Kidney capillary endothelial cell (primary cell): ENCODE measurements around the gene PIGT.
A peak's percentile ranks its signal among the peaks of the same experiment; 100 is the strongest.

Source experiments
- DNase-seq: peaks from one replicate; pipeline ENCODE4 v3.0.0-alpha.2; 2018; ENCODE audit warnings: low spot score

The PIGT gene

DNA sequence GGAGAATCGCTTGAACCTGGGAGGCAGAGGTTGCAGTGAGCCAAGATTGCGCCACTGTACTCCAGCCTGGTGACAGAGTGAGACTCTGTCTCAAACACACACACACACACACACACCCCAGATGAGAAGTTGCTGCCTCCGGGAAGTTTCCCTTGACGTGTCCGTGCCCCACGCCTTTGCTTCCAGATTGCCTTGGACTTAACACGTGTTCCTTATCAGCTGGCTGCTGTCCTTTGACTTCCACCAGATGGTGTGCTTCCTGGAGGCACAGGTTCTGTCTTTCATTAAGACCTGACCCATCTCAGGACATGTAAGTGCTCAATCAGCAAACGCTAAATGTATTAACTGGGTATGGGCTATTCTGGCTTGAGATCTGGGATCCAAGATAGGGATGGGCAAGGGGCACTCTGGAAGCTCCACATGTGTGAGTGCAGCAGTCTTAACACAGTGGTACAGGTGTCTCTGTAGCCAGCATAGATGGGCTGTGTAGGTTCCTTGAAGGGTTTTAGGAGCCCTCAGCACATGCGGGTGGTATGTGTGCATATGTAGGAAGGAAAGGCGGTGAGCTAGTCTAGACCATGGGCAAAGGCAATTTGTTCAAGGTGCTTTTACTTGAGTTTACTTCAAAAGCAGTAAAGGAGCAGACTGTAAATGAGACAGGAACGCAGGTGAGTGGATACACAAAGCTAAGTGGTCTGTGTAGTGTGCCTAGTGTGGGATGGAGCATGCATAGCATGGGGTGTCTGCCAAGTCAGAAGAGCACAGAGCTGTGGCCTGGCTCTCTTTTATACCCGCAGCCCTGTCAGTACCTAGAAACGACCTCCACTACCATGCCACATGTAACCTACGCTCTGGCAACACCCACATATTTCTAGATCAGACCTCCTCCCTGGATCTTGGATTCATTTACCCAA is 11.6 kb downstream of the PIGT start:
- no peak for DNase-seq

DNA sequence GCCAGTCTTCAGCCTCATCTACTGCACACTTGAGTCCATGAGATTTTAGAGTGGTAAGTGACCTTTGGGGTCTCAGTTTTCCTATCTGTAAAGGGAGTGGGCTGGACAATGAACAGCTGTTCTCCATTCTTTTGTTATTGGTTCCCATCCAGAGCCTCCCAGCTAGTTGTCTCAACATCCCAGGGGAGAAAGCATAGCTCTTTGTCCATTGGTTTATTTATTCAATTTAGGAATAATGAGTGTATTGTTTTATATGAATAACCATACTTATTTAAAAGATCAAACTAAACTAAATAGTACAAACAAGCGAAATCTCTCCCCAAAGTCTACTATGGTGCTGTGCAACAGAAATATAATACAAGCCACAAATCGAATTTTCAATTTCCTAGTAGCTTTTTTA is 13.7 kb downstream of the PIGT start:
- DNase-seq: no peak

DNA sequence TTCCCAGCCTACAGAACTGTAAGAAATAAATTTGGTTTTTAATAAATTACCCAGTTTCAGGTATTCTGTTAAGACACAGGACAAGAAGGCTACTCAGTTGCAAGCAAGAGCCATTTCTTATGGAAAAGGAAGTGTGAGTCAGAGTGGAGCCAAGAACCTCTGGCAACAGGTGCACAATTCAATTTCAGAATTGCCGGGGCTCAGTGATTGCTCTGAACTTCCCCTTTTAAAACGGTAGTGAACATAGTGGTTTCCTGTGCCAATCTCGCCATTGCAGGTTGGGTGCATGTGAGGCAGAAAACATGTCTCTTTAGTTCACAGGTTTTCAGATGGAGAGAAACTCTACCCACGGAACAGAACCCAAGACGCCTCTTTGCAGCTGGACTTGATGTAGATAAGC is 16.4 kb downstream of the PIGT start:
- DNase-seq: no peak

DNA sequence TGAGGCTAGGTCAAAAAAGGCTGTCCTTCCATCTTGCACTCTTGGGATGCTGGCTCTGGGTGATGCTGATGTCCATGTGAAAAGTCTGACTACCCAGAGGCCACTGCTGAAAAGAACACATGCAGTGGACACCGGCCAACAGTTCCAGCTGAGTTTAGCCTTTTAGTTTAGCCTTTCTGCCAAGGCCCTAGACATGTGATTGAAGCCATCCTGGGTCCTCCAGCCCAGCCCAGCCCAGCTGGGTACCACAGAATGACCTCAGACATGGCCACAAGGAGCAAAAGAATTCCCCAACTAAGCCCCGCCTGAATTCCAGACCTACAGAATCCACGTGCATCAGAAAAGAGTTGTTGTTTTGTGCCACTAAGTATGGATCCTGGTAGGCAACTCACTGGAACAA is 17.4 kb downstream of the PIGT start:
- no peak for DNase-seq

DNA sequence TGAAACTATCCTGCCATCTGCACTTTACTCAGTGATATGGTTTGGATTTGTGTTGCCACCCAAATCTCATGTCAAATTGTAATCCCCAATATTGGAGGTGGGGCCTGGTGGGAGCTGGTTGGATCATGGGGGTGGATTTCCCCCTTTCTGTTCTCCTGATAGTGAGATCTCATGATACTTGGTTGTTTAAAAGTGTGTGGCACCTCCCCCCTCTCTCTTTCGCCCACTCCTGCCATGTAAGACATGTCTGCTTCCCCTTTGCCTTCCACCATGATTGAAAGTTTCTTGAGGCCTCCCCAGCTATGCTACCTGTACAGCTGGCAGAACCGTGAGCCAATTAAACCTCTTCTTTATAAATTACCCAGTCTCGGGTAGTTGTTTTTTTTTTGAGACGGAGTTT is 18.0 kb downstream of the PIGT start:
- DNase-seq: no peak

DNA sequence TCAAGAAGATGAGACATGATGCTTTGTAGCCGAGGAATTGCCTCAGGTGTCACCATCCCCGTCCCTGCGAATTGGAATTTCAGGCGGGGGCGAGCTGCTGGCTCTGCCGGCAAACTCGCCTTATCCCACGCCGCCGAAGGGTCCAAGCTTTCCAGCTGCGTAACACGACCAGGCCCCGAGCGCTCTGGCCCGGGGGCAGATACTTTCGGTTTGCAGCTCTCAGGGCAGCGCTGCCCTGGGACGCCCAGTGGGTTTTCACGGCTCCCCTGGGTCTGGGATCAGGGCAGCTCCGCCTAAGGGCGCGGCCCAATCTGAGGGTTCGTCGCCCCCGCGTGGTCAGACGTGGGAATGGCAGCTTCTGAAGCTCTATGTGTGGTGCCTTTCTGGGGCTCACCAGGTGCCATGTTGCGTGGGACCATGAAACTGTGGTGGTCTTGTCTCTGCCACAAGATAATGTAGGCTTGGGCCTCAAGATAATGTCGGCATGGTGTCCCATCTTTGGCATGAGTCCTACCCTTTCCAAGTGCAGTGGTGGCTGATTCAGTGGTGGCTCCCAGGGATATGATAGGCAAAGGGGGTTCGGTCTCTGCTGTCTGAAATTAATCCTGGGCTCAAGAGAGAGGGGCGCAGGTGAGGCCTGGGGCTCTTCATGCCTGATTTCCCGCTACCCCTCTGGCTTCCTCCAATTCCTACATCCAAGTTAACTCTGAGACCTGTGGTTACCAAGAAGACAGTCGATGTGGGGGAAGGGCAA is 21.0 kb downstream of the PIGT start:
- DNase-seq: peak; percentile 83

DNA sequence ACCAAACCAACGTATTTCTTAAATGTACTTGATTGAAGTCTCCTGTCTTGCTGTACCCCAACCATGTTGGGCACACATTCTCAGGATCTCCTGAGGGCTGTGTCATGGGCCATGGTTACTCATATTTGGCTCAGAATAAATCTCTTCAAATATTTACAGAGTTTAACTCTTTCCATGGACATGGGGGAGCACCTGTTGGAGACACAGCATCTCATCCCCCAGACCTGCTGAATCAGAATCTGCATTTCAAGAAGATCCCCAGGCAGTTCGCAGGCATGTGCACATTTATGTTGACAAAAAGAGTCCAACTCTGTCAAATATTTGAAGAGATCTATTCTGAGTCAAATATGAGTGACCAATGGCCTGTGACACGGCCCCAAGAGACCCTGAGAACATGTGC is 24.5 kb downstream of the PIGT start:
- no peak for DNase-seq

DNA sequence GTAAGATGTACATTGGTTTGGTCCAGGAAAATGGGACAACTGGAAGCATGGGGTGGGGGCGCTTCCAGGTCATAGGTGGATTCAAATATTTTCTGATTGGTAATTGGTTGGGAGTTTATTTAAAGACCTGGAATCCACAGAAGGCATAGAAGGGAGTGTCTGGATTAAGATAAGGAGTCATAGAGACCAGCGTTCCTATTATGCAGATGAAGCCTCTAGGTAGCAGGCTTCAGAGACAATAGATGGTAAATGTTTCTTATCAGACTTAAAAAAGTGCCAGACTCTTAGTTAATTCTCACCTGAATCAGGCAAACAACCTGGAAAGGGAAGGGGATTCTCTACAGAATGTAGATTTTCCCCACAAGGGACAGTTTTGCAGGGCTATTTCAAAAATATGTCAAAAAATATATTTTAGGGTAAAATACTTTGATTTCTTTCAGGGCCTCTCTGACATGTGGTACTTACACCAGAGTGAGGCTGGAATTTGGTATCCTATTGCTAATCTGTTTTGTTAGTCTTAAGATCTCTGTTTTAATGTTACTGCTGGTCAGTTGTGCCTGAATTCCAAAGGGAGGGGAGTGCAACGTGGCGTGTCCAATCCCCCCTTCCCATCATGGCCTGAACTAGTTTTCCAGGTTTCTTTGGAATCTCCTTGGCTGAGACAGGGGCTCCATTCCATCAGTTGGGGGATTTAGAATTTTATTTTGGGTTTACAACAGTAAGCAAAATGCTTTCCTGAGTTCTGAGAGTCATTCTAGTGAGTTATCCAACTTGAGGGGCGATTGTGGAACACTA is 25.1 kb downstream of the PIGT start:
- DNase-seq: no peak

DNA sequence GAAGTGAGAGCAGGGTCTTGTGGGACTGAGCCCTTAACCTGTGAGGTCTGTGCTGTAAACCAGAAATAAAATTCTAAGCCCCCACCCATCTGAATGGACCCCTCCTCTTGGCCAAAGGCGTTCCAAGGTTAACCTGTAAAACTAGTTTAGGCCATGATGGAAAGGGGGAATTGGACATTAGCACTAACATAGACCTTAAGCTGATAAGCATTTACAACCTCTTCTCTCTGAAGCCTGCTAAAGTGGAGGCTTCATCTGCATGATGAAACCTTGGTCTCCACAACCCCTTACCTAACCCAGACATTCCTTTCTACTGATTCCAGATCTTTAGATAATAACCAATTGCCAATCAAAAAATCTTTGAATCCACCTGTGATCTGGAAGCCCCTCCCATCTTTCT is 25.8 kb downstream of the PIGT start:
- no peak for DNase-seq

DNA sequence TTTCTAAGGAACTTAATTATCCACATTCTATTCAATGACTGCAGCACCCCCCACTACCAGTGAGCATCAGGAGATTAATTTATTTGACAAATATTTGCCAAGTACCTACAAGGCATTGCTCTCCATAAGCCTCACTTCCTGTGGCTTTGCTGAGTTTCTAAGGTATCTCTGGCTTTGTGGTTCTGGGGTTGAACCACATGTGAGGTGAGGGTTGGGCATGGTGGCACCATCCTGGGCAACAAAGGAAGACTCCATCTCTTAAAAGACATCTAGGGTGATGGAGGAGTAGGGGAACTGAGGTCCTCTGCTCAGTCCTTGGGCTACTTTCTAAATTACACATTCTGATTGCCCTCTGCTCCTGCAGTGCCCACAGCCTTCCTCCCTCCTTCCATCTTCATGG is 28.1 kb downstream of the PIGT start:
- no peak for DNase-seq

DNA sequence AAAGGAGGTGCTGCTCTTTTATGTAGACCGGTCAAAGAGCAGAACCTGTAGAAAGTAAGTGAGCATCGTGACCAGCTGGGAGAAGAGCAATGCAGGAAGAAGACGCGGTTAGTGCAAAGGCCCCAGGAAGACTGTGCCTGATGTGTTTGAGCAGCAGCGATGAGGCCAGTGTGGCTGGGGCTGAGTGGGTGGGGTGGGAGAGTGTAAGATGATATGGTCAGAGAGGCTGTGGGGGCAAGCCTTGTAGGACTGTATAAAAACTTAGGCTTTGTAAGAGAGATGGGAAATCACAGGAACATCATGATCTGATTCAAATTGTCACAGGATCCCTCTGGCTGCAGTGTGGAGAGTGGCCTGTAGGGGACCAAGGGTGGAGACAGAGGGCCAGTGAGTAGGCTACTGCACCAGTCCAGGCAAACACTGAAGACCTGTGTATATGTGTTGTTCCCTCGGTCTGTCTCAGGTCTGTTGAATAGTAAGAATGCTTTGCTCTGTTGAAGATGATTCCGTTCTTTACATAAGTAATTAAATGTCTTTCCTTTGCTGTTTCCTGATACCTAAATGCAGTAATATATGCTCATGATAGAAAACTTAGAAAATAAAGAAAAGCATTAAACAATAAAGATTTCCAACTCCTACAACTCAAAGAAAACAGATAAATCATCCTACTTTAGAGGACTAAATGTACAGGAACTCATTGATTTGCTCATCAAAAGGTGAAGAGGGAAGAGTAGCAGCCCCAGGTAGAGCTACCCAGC is 30.0 kb downstream of the PIGT start:
- peak; percentile 23 for DNase-seq

DNA sequence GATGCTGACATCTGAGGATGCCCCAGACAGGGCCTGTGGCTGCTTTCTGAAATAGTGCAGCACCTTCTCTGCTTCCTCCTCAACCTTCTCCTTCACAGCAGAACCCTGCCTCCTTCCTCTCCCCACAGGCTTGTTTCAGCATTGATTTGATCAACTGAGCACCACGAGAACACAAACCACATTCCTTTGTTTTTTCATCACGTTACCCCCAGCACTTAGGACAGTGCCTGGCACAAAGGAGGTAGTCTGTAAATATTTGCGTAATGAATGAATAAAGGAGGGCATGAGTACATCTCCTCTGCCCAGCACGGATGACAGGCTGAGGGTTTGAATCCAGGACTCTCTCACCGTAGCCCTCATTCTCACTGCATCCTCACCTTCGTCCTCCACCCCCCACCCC is 32.3 kb downstream of the PIGT start:
- DNase-seq: no peak

DNA sequence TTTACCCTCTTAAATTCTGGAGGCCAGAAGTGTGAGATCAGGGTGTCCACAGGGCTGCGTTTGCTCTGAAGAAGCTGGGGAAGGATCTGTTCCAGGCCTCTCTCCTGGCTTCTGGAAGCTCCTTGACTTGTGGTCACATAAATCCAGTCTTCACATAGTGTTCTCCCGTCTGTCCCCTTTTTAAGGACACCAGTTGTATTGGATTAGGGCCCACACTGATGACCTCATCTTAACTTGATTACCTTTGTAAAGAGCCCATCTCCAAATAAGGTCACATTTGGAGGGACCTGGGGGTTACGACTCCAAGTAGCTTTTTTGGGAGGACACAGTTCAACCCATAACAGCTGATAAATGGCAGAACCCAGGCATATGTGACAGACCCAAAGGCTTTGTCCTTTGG is 33.6 kb downstream of the PIGT start:
- no peak for DNase-seq

DNA sequence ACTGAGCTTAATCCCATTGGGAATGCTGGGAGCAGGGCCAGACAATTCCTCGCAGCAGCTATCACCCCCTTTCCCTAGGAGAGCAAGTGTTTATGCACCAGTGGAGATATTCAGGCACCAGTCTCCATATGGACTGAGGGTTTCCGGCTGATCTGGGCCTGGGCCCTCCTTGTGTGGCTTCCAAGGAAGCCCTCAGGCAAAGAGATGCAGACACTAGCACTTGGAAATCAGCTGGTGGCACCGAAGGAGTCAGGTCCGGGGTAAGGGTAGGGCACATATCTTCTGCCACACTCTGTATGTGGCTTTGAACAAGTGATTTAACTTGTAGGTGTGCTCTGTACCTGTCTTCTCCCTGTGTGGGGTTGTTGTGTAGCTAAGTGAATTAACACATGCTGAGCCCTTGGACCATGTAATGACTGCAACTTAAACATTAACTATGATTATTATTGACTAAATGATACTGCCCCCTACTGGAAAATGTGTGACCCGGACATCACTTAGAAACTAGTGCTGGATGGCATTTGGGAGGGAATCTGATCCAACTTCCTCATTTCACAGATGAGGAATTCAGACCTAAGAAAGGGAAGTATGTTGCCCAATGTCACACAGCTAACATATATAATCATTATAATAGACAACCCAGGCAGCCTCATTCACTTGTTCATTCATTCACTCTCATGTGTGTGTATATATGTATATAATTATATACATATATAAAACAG is 34.3 kb downstream of the PIGT start:
- peak; percentile 55 for DNase-seq

DNA sequence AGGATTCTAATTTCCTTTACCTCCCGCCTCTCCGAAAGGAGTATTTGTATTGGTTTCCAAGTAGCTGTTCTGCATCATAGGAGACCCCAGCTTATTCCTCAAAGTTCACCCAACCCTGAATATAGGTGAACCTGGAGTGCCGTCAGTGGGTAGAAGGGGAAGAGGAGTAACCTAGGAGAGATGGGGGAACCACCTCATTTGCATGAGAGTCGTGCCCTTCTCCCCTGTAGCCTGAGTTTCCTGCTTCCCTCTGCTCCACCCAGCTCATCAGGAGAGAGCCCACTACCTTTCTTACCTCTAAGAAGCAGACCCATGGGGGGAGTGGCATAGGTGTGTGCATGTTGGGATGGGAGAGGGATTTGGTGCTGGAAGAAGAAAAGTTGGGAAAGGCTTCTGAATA is 36.3 kb downstream of the PIGT start:
- no peak for DNase-seq

DNA sequence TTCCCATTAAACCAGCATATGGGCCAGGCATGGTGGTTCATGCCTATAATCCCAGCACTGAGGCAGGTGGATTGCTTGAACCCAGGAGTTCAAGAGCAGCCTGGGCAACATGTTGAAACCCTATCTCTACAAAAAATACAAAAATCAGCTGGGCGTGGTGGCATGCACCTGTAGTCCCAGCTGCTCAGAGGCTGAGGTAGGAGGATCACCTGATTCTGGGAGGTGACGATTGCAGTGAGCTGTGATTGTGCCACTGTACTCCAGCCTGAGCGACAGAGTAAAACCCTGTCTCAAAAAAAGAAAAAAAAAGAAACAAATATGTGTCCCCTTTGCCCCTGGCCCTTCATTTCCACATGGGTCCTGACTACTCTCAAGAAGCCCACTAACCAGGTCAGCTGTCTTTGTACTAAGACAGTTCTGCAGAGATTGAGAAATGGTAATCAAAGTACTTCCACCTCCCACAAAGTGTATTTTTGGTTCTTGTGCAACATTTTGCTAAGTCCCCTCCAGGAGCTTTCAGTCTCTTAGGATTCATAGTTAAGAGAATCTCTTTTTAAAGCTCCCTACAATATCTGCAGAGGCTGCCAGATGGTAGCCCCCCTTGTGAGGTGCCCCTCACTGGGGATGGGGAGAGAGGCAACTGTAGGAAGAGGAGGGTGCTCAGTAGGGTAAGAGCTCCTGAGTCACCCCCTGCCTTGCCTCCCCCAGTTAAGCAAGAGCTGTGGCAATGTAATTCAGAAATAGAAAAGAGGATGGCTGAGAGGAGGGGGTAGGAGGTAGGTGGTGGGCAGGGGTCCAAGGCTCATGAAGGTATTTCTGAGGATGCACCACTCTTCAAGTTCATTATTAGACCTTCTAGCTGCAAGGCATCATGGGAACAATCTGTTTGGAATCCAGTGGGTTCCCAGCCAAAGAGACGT is 37.1 kb downstream of the PIGT start:
- no peak for DNase-seq

DNA sequence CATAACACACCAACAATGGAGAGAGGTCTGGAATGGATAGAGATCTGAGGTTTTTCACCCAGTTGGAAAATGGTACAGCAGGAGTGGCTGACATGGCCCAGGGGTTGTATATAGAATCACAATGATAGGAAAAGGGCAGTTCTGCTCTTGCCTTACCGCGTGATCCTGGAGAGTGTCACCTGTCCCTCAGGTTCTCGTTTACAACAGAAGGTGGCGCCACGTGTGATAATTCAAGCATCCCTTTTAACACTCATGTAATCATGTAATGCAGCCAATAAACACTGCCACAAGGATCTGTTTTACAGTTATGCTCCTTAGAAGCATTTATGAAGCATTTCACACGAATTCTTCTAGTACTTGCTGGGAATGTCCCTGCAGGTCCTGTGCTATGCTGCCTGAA is 40.7 kb downstream of the PIGT start:
- DNase-seq: no peak

DNA sequence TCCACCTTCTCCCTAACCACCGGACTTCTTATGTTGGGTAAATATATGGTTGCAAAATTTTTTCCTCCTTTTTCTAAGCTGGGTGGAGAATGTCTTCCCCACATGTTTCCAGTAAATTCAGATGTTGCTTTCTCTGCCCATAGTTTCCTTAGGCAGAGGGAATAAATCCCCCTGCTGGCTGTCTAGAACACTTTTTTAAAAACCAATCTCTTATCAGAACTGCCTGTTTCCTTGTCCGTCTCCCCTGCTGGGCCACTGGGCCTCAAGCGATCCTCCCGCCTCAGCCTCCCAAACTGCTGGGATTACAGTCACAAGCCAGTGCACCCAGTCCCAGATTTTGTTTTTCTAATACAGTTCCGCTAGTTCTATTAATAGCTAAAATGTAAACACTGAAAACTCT is 43.7 kb downstream of the PIGT start:
- DNase-seq: no peak

DNA sequence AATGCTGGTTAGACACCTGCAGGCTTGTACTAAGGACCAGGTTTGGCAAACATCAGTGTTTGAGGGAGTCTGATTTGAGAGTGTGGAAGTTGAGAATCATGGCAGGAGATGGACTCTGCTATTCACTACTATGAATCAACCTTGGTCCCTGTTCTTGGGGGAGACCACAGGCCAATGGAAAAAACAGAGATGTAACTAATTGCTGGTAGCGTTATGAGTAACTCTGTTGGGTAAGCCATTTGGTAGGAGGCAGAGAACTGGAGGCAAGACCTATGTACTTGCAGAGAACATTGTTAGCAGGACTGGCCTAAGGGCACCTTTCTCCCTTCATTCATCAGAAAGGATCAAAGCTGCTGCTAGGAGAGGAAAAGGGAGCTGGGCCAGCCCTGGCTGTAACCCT is 45.3 kb downstream of the PIGT start:
- DNase-seq: no peak
